Neural progenitor cell (in vitro differentiated cells): ENCODE measurements around the gene L2HGDH. TPM values are rescaled to one million over a fixed set of nuclear protein-coding genes. Genes with fewer than 3 reads are reported as not detected.

Source experiments
- DNase-seq: peaks from one replicate; pipeline ENCODE4 v3.0.0-alpha.2; 2016; ENCODE audit warnings: low spot score
- H2AFZ ChIP-seq: fragments of 200-600 bp; sonication (generic); replicated peaks from 2 replicates; pipeline ENCODE4 v1.6.1; 2016; ENCODE audit warnings: antibody characterized with exemption
- H3F3A ChIP-seq: fragments of 200-600 bp; sonication (generic); 2 replicates; pipeline ENCODE4 v1.6.1; 2016; ENCODE audit warnings: antibody characterized with exemption, low read depth
- H3K27ac ChIP-seq: fragments of 200-600 bp; sonication (generic); 2 replicates; pipeline ENCODE4 v1.5.1; 2016; ENCODE audit warnings: mild to moderate bottlenecking
- H3K27me3 ChIP-seq: fragments of 200-600 bp; sonication (generic); 2 replicates; pipeline ENCODE4 v1.6.1; 2016; ENCODE audit warnings: mild to moderate bottlenecking, moderate library complexity
- H3K36me3 ChIP-seq: fragments of 200-600 bp; sonication (generic); 2 replicates; pipeline ENCODE4 v1.5.1; 2016
- H3K4me1 ChIP-seq: fragments of 200-600 bp; sonication (generic); 2 replicates; pipeline ENCODE4 v1.6.1; 2016; ENCODE audit warnings: mixed run types
- H3K4me2 ChIP-seq: fragments of 200-600 bp; sonication (generic); 2 replicates; pipeline ENCODE4 v1.6.1; 2016
- H3K4me3 ChIP-seq: fragments of 200-600 bp; sonication (generic); 2 replicates; pipeline ENCODE4 v1.5.1; 2016
- H3K79me2 ChIP-seq: fragments of 200-600 bp; sonication (generic); 2 replicates; pipeline ENCODE4 v1.6.1; 2016; ENCODE audit warnings: low read depth
- H3K9ac ChIP-seq: fragments of 200-600 bp; sonication (generic); 2 replicates; pipeline ENCODE4 v1.6.1; 2016
- H3K9me3 ChIP-seq: fragments of 200-600 bp; sonication (generic); 2 replicates; pipeline ENCODE4 v1.5.1; 2016; ENCODE audit warnings: low read depth
- H4K20me1 ChIP-seq: fragments of 200-600 bp; sonication (generic); 2 replicates; pipeline ENCODE4 v1.6.1; 2016; ENCODE audit warnings: low read depth
- H3K27ac Mint-ChIP-seq: 3 replicates; pipeline ENCODE4 v1.8.0; 2021; ENCODE audit warnings: mixed read lengths
- H3K27me3 Mint-ChIP-seq: 2 replicates; pipeline ENCODE4 v1.8.0; 2022; ENCODE audit warnings: low read depth, mild to moderate bottlenecking, inconsistent platforms, moderate library complexity, mixed read lengths; ENCODE audit not compliant: insufficient read depth
- H3K36me3 Mint-ChIP-seq: 3 replicates; pipeline ENCODE4 v1.8.0; 2021; ENCODE audit warnings: mixed read lengths
- H3K4me1 Mint-ChIP-seq: 3 replicates; pipeline ENCODE4 v1.8.0; 2021; ENCODE audit warnings: mixed read lengths
- H3K4me3 Mint-ChIP-seq: 3 replicates; pipeline ENCODE4 v1.8.0; 2021; ENCODE audit warnings: mild to moderate bottlenecking, moderate library complexity, mixed read lengths
- H3K9me3 Mint-ChIP-seq: 3 replicates; pipeline ENCODE4 v1.8.0; 2020; ENCODE audit warnings: mixed read lengths
- CTCF ChIP-seq: fragments of 200-600 bp; sonication (generic); IDR thresholded peaks from 2 replicates; pipeline ENCODE4 v1.5.1; 2017; ENCODE audit warnings: antibody characterized with exemption, mild to moderate bottlenecking
- EZH2 ChIP-seq: fragments of 200-600 bp; sonication (generic); IDR thresholded peaks from 2 replicates; pipeline ENCODE4 v1.6.1; 2017; ENCODE audit warnings: antibody characterized with exemption, mild to moderate bottlenecking, moderate library complexity
- EZH2phosphoT487 ChIP-seq: fragments of 200-600 bp; sonication (generic); IDR thresholded peaks from 2 replicates; pipeline ENCODE4 v1.6.1; 2017; ENCODE audit warnings: antibody characterized with exemption
- total RNA-seq: library from RNA; depleted of rRNA; stranded (reverse); fragments of >200 nt; gene quantifications from 2 replicates; pipeline ENCODE4 v1.2.3, GENCODE V29; 2015; ENCODE audit warnings: low replicate concordance

Gene L2HGDH
- total RNA-seq, 1 donor from 2014 or later = 14.0 TPM

- Histone ChIP-seq H3K27ac (no peak overlapping the region), H3K79me2 (peaks cover 84% of the 10 kb centered on the region), H3F3A (peaks cover 18% of the 10 kb centered on the region), H4K20me1 (no peaks in the 10 kb centered on the region), H3K9me3 (no peaks in the 10 kb centered on the region), H3K36me3 (no peaks in the 10 kb centered on the region), H3K4me1 (peaks cover 13% of the 10 kb centered on the region), H3K4me3 (no peak overlapping the region), H3K9ac (no peak overlapping the region), H2AFZ (no peak overlapping the region), H3K4me2 (no peak overlapping the region), H3K27me3 (no peaks in the 10 kb centered on the region)
- Mint-ChIP-seq H3K36me3 (peaks cover 20% of the 10 kb centered on the region), H3K27me3 (peaks cover 5% of the 10 kb centered on the region), H3K4me1 (peaks cover 16% of the 10 kb centered on the region), H3K9me3 (peaks cover 6% of the 10 kb centered on the region), H3K27ac (no peak overlapping the region), H3K4me3 (no peak overlapping the region)
- no peak for DNase-seq
- no peak for TF ChIP-seq EZH2phosphoT487
- TF ChIP-seq CTCF = no peak
- TF ChIP-seq EZH2 = no peak
Observed at GRCh38 chr14:50308363-50308915, 3.6 kb downstream of the L2HGDH start.

GRCh38 chr14:50303744-50304471 is 8.1 kb downstream of the L2HGDH start:
- Mint-ChIP-seq H3K27me3 (peaks cover 2% of the 10 kb centered on the region), H3K4me1 (no peaks in the 10 kb centered on the region), H3K36me3 (peaks cover 38% of the 10 kb centered on the region), H3K27ac (no peak overlapping the region), H3K9me3 (peaks cover 5% of the 10 kb centered on the region), H3K4me3 (no peak overlapping the region)
- H3K9me3 ChIP-seq = no peaks in the 10 kb centered on the region
- no peaks in the 10 kb centered on the region for H3K4me1 ChIP-seq
- H3K27me3 ChIP-seq = no peaks in the 10 kb centered on the region
- H3K79me2 ChIP-seq = peaks cover 48% of the 10 kb centered on the region
- TF ChIP-seq EZH2phosphoT487 (no peak), EZH2 (no peak), CTCF (no peak)
- H3F3A ChIP-seq = no peaks in the 10 kb centered on the region
- no peak overlapping the region for H3K27ac ChIP-seq
- H4K20me1 ChIP-seq = no peaks in the 10 kb centered on the region
- H3K36me3 ChIP-seq = peaks cover 3% of the 10 kb centered on the region
- no peak overlapping the region for H3K4me3 ChIP-seq
- no peak for DNase-seq
- no peak overlapping the region for H2AFZ ChIP-seq
- no peak overlapping the region for H3K9ac ChIP-seq
- H3K4me2 ChIP-seq = no peak overlapping the region

GRCh38 chr14:50301914-50302313 is 10.1 kb downstream of the L2HGDH start:
- H3K4me3 Mint-ChIP-seq = no peak overlapping the region
- no peaks in the 10 kb centered on the region for H4K20me1 ChIP-seq
- no peak for TF ChIP-seq EZH2
- no peak for TF ChIP-seq CTCF
- no peak for TF ChIP-seq EZH2phosphoT487

More at GRCh38 chr14:50301914-50302313, 10.1 kb downstream of the L2HGDH start:
- Histone ChIP-seq H3K27ac (no peak overlapping the region), H3K36me3 (peaks cover 3% of the 10 kb centered on the region), H3K27me3 (no peaks in the 10 kb centered on the region), H3K9me3 (no peaks in the 10 kb centered on the region), H3K9ac (no peak overlapping the region), H3K79me2 (peaks cover 38% of the 10 kb centered on the region), H3F3A (no peaks in the 10 kb centered on the region), H3K4me2 (no peak overlapping the region), H3K4me1 (no peaks in the 10 kb centered on the region), H3K4me3 (no peak overlapping the region), H2AFZ (no peak overlapping the region)
- no peak for DNase-seq
- peaks cover 4% of the 10 kb centered on the region for H3K9me3 Mint-ChIP-seq
- no peaks in the 10 kb centered on the region for H3K27me3 Mint-ChIP-seq
- H3K36me3 Mint-ChIP-seq = peaks cover 39% of the 10 kb centered on the region
- no peaks in the 10 kb centered on the region for H3K4me1 Mint-ChIP-seq
- H3K27ac Mint-ChIP-seq = no peak overlapping the region
